Measurements from ENCODE around the gene PRKN.

The PRKN gene

DNA sequence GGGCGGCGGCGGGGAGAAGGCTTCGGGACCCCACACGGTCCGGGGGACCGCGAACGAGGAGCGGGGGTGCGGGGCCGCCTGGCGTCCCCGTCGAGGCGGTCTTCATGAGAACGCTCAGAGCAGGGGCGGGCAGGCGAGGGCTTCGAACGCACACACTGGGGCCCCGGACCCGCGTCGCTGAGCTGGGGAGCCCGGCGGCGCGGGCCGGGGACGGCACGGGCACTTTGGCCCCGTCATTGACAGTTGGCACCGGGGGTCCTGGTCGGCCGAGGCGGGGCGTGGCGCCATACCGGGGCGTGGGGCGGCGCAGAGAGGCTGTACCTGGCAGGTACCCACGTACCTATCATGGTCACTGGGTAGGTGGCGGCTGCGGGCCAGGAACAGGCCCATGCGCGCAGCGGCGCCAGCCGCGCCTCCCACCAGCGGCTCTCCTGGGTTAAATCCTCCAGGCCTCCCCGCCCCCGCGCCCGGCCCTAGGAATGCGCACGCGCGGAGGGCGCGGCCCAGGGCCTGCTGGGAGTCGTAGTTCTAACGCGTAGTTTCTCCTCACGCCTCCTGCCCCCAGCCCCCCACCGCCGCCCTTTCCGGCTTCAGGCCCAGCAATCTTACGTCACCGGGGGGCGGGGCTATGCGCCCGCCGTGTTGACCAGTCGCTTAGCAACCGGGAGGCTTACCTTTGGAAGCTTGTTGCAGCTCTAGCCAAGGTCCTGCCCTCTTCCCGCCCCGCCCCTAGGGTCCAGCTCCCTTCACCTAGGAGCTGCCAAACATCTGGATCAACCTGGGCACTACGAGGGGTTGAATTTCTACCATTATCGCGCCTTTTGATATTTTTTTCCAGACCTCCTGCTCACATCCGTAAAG is at the start of gene PRKN, which contains the start of gene PACRG:
TSS of gene PRKN (minus strand) at position 445 of the 861 bp plus-strand sequence.
TSS of gene PACRG (plus strand) at position 653 of the 861 bp plus-strand sequence.
- in situ Hi-C loops (cut with MboI; ENCODE audit: low sequenced_read_pairs), result no loop called here

DNA sequence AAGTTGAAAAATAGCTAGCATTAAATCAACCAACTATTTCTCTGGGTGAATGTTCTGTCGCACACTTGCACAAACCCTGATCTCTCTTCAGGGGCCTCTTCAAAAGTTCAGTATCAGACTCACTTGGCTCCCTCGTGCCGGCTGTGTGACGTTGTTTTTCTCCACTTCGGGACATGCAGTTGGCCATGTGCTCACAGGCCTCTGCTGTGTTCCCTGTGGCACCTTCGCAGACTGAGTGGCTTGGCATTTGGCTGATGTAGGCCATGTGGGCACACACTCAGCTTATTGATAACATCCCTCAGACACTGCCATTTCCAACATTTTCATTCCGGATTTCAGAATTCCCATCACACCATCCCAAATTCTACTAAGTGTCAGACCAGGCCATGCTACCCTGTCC is 49.5 kb upstream of the PRKN start:
- in situ Hi-C loops (cut with MboI; ENCODE audit: low sequenced_read_pairs), result no loop called here

DNA sequence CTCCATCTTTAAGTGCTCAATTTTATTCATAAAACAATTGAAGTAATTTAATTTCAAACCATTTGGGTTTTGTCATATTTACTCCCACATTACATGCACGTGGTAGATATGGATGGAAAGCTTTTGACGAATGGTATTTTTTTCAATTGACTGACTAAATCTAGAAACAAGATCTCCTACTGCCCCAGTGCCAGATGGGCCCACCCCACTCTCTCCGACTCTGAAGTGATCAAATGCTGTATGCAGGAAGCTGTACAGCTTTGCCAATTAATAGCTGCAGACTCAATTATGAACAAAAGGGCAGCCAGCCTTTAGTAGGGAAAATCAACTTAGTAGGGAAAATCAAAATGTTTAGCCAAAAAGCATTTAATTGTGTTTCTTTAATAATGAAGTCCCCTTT is 46.4 kb upstream of the PRKN start:
- in situ Hi-C loops (cut with MboI; ENCODE audit: low sequenced_read_pairs), result no loop called here

DNA sequence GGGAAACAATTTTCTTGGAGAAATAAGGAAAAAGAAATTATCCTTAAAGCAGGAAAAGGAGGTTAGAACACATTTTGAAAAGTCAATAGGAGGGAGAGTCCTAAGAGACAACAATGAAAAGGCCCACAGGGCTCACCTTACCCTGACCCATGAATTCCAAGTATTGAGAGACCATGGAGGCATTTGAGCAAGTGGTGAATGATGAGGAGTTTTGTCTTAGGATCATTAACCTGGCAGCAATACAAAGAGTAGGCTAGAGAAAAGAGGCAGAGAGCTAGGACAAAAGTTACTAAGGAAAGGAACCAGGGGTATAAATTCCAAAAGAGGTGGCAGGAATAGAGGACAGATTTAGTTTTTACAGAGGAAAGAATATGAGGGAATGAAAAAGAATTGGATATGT is 44.9 kb upstream of the PRKN start:
- in situ Hi-C loops (cut with MboI; ENCODE audit: low sequenced_read_pairs), result no loop called here

DNA sequence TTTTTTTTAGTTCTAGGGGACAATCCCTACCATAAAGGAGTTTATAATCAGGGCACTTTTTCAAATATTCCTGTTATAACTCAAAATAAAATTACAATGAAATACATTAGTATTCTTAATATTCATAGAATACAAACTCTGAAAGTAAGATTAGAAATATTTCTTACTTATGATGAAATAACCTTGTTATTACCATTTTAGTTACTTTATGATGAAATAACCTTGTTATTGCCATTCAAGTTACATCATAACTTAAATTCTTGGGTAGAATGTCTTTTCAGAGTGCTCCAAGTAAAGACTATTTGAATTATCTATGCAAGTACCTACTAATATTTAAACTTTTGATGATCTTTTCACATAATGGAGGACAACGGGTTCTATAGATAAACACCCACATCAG is 43.4 kb upstream of the PRKN start:
- in situ Hi-C loops (cut with MboI; ENCODE audit: low sequenced_read_pairs), result no loop called here

DNA sequence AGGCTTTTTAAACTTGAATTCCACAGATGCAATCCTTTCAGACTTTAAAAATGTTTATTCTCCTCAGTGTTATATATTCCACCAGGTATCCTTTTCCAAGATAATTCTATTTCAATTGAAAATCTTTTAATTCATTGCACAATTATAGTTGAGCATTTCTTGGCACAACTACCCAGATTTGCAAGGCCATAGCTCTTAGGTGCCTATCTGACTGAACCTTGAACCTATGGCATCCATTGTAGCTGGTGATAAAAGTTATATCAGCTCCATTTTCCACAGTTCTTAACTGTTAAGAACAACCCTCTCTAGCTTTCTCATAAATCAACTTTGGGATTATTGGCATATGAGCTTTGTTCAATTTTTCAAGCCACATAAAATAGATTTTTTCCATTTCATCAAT is 42.6 kb upstream of the PRKN start:
- in situ Hi-C loops (cut with MboI; ENCODE audit: low sequenced_read_pairs), result no loop called here

DNA sequence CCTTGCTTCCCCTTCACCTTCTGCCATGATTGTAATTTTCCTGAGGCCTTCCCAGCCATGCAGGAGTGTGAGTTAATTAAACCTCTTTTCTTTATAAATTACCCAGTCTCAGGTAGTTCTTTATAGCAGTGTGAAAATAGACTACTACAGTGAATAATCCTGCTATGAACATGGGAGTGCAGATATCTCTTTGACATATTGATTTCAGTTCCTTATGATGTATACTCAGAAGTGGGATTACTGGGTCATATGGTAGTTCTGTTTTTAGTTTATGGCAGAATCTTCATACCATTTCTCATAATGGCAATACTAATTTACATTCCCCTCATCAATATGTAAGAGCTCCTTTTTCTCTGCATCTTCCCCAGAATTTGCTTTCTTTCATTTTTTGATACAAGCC is 26.2 kb upstream of the PRKN start:
- in situ Hi-C loops (cut with MboI; ENCODE audit: low sequenced_read_pairs), result no loop called here

DNA sequence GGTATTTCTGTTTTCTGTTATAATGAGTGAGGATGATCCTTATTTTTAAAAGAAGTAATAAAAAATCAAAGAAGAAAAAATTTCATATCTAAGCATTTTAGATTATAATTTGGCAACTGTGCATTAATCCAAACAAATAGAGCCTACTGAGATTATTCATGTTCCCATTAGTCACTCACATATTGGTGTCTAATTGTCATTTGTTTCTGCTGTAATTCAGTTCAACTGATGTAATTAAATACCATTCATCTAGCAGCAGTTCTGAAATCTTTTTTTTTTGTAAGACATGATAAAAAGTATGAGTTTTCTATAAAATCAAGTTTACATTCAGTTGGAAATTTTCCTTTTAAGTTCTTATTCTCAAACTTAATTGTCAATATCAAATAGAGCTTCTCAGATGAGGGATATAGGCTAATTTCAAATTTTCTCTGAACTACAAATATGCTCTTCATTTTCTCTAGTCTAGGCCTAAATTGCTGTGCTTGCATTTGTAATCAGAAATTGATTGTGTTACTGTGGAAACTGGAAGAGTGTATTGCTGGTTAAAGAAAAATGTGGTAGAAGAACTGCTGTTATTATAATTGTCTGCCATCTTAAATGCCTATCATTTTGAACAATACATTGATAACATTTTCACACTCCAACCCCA is 23.8 kb upstream of the PRKN start:
- in situ Hi-C loops (cut with MboI; ENCODE audit: low sequenced_read_pairs), result no loop called here

DNA sequence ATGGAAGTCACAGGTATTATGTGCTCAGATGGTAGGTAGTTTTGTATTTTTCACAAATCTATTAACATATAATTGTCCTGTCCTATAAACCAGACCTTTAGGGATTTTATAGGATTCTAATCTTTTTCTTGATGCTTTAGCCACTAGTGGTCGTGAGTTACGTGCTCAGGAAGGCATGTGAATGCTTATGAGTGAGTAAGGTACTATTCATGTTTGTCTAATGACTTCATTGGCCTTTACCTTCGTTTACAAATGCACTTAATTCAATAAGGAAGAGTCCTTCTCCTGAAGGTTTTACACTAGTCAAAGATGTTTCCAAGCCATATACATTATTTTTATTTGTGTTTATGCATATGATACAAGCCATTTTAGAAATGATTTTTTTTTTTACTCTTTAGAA is 23.2 kb upstream of the PRKN start:
- in situ Hi-C loops (cut with MboI; ENCODE audit: low sequenced_read_pairs), result no loop called here

DNA sequence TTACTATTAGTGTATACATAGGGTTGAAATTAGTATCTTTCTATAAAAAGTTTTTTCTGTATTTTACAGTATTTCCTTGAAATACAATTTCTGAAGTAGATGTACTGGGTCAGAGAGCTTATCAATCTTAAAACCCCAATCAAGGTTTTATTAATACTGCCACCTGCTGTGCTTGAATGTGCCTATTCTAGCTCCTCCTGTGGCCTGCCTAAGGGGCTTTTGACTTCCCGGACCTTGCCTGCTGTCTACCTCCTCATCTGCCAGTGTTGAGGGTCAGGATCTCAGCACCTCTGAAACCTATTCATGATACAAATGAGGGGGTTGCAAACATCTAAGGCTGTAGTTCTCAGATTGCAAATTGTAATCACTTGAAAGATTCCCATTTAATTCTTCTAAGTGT is 9.4 kb upstream of the PRKN start:
- in situ Hi-C loops (cut with MboI; ENCODE audit: low sequenced_read_pairs), result no loop called here

DNA sequence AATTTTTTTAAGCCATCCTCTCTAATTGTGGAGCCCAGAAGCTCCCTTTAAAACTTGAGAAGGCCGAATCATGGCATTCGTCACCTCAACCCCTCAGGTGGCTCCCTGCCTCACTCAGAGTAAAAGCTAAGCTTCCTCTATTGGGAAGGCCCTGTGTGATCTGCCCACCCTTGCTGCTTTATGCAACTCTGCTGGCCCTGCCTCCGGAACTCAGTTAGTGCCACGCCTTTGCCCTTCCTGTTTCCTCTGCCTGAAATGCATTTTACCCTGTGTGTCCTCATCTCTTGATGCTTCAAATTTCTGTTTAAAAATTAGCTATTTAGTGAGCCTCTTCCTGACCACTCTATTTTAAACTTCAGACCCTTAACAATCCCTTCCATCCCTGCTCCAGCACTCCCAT is 5.9 kb upstream of the PRKN start:
- in situ Hi-C loops (cut with MboI; ENCODE audit: low sequenced_read_pairs), result no loop called here

DNA sequence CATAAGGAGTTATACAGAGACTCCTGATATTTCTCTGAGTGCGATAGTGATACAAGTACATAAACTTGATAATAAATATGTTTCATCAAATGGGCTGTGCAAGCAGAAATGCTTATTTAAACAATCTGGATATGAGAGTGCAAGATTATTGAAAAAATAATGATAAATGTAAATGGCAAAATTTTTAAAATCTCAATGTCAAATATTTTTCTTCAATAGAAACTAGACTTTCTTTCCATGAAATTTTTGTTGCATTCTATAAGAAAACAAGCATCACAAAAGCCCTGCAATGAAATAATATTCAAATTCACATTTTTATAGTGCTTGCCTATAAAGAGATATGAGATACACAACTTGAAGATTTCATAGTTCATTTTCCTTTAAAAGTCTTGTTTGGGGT is 2.9 kb upstream of the PRKN start:
- in situ Hi-C loops (cut with MboI; ENCODE audit: low sequenced_read_pairs), result no loop called here

DNA sequence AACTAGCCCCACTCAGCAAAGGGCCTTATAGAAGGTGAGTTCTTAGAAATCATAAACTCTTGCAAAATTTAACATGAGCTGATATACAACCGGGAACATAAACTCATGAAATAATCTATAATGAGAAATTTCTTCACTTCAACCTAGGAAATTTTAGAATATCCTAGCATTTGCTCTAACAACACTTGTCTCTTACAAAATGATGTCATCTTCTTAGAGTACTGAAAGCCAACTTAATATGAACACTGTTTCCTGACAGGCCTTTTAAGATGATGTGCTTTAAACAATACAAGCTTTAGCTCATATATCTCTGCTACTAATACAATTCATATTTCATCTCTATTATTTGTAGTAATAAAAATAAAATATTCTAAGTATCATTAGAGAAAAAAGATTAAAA is 1.1 kb upstream of the PRKN start:
- in situ Hi-C loops (cut with MboI; ENCODE audit: low sequenced_read_pairs), result no loop called here

DNA sequence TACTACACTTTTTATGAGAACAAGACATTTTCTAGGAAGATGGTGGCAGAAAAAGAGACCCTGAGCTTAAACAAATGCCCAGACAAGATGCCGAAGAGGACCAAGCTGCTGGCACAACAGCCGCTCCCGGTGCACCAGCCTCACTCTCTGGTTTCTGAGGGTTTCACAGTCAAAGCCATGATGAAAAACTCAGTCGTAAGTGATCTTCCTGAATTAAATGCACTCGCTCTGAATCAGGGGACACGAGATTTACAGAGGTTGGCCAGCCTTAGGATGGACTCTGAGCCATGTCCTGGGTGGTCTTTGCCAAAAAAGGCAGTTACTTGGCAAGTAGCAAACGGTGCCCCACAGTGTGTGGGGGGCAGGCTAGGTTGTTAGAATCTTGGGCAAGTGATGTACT is 631 bp upstream of the PRKN start:
- in situ Hi-C loops (cut with MboI; ENCODE audit: low sequenced_read_pairs), result no loop called here

DNA sequence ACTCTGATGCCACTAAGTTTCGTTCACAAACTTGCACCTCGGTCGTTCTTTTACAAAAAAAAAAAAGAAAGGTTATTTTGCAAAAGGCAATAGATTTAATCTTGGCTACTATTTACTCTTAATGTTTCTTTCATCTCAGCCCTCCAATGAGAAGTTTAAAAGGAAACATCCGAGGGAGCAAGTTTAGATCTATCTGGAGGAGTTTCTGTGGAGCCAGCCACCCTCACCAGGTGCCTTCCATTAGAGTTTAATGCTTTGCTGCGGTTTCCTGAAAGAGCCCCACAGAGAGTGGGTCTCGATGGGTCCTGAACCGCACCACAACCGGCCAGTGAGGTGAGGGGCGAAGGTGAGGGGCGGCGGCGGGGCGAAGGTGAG is 632 bp downstream of the PRKN start:
- in situ Hi-C loops (cut with MboI; ENCODE audit: low sequenced_read_pairs), result no loop called here

DNA sequence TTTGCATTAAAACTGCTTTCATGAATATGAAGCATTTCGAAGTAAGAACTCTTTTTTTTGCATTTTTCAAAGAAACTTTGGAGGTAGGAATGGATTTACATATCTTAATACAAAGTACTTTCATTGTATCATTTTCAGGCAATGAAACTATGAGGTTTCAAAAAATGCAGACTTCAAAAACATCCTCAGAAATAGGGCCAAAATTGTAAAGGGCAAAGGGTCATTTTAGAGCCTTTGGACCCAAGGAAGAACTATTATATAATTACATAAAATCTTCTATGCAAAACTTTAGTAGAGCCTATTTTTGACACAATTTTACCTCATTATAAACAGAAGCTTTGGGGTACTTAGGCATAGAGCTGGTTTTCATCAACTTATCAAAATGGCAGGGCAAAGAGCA is 4.9 kb downstream of the PRKN start:
- in situ Hi-C loops (cut with MboI; ENCODE audit: low sequenced_read_pairs), result no loop called here

DNA sequence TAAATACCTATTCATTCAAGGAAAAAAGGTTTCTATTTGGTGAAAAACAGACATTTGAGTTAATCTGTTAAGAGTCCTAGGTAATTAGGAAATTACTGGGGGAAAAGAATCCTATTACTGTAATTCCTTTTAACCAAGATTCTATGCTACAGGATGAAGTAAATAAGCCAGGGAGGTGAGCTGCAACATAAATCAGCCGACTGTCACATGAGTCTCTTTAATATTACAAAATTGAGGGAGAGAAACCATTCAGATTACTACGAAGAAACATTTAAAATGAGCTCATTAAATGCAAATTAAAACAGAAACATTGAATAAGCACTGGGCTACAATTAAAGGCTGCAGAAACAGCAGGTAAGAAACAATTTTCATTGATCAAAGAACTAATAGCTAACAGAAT is 5.3 kb downstream of the PRKN start:
- in situ Hi-C loops (cut with MboI; ENCODE audit: low sequenced_read_pairs), result no loop called here

DNA sequence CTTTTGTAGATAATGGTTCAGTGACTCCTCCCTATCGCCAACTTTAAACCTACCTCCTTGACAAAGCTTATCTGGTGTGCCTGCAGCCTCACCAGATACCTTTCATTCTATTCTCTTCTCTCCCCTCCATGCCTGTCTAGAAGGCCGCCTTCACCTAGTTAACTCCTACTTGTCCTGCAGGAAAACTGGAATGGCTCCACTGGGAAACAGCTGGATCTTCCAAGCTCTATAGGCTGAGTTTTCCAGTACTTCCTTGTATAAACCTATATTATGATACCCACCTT is 6.2 kb downstream of the PRKN start:
- in situ Hi-C loops (cut with MboI; ENCODE audit: low sequenced_read_pairs), result no loop called here

DNA sequence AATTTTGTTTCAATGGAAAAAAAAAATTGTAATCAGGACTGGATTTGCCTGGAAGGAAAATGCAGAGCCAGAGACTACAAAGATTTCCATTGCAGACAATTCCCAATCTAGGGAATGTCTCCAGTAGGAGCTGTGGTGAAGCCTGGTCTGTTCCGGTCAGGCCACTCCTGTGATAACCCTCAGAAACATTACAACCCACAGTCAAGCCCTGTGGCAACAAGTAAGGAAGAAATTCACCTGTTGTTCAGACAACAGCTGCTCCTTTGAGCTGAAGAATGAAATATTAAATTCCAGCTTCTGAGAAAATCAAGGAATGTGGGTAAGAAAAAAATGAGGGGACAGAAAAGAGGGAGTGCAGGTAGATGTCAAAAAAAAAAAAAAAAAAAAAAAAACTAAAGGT is 8.0 kb downstream of the PRKN start:
- in situ Hi-C loops (cut with MboI; ENCODE audit: low sequenced_read_pairs), result no loop called here

DNA sequence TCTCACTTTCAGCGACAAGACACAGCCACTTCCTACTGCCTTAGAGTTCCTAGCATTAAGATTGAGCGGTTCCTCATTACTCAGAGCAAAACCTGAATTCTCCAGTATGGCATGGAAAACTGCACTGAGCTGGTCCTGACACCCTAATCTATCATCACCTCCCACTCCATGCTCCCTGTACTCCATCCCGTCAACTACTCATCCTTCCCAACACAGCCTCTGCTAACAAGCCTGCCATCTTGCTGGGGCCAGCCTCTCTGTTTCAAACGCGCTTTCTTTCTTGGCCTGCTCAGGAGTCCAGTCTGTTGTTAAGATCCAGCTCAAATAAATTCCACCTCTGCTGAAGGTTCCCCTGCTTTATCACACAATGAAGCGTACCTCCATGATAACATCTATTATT is 12.0 kb downstream of the PRKN start:
- in situ Hi-C loops (cut with MboI; ENCODE audit: low sequenced_read_pairs), result no loop called here

DNA sequence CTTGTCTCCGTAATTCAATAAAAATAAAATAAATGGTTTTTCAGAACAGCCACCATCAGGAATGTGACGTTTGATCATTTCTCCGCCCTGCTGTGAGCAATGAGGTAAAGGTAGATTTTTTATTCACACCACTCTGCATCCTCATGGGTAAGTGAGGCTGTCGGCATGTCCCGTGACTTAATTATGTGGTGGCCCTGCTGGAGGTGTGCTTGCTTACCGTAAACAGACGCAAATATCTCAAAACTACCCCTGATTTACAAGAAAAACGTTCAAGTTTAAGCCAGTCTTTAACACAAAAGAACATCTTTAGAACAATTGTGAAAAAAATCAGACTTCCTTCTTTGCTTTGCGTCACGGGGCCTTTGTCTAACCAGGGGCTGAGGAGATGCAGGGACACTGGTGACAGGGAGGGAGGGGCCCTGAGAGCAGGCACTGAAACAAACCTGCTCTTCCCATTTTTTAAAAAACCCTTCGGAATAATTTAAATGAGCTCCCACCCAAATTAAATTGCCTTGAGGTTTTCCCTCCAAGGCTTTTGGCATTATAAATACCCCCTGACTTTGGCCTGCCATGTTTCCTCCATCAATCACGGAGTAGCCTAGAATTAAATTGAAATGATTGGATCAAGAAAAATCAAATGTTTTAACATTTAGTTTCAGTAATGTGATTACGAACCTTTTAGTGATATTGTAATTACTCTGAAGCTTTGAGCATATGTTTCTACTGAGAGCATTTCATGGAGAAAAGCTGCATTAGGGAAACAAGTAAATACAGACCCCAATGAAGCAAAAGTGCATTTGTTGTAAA is 13.4 kb downstream of the PRKN start:
- in situ Hi-C loops (cut with MboI; ENCODE audit: low sequenced_read_pairs), result no loop called here

DNA sequence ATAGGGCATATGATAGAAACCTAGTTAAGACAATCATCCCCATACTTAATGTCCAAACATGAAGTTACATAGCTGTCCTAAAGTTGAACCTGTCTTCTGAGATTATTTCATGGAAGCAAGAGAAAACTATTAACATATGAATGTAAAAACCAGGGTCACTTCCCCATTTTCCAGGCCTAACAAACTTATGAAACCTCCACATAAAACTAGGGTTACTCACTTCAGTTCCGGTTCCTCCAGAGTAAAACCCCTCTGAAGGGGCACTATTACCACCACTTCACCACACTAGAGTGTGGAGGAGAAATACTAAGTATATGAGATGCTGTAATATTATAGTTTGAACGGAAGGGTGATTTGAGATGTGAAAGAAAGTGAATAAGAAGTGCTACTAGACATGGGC is 14.9 kb downstream of the PRKN start:
- in situ Hi-C loops (cut with MboI; ENCODE audit: low sequenced_read_pairs), result no loop called here

Data from HL-60/S4 treated with retinoic acid at 250 ng/mL for 4 days and 3 days (cell line).